SU-DHL-6 (cell line): Measurements from ENCODE around the gene DCAF7.

Experiments used
- H2AFZ ChIP-seq: fragments of 200-600 bp; sonication (generic); 2 replicates; pipeline ENCODE4 v1.6.1; 2014; ENCODE audit warnings: low read depth, mild to moderate bottlenecking, moderate library complexity, mixed read lengths, antibody characterized with exemption, low read length; ENCODE audit not compliant: severe bottlenecking
- H3F3A ChIP-seq: fragments of 200-600 bp; shearing (Covaris generic); 2 replicates; pipeline ENCODE4 v1.6.0; 2016; ENCODE audit warnings: antibody characterized with exemption, mild to moderate bottlenecking; ENCODE audit not compliant: insufficient read depth
- H3K27ac ChIP-seq: fragments of 200-600 bp; sonication (generic); 2 replicates; pipeline ENCODE4 v1.5.1; 2016; ENCODE audit warnings: low read depth, mild to moderate bottlenecking, low read length, moderate library complexity, mixed read lengths
- H3K27me3 ChIP-seq: fragments of 200-600 bp; sonication (generic), shearing (Covaris generic); 2 replicates; pipeline ENCODE4 v1.6.0; 2014; ENCODE audit warnings: mild to moderate bottlenecking, low read length
- H3K36me3 ChIP-seq: fragments of 200-600 bp; sonication (generic); 2 replicates; pipeline ENCODE4 v1.6.1; 2014; ENCODE audit warnings: mild to moderate bottlenecking, low read length, mixed read lengths
- H3K4me2 ChIP-seq: fragments of 300-600, 200-600 bp; shearing (Covaris generic), sonication (generic); 2 replicates; pipeline ENCODE4 v1.6.0; 2014; ENCODE audit warnings: low read length, low read depth, mild to moderate bottlenecking; ENCODE audit not compliant: poor library complexity, severe bottlenecking
- H3K4me3 ChIP-seq: fragments of 200-600 bp; sonication (generic); 2 replicates; pipeline ENCODE4 v1.5.1; 2014; ENCODE audit warnings: antibody characterized with exemption, low read length, mild to moderate bottlenecking, mixed read lengths; ENCODE audit not compliant: insufficient read depth, poor library complexity, severe bottlenecking
- H3K79me2 ChIP-seq: fragments of 200-600 bp; sonication (generic); 2 replicates; pipeline ENCODE4 v1.6.1; 2014; ENCODE audit warnings: mild to moderate bottlenecking, low read length, moderate library complexity; ENCODE audit not compliant: insufficient read depth
- H3K9ac ChIP-seq: fragments of 200-600 bp; sonication (generic); 2 replicates; pipeline ENCODE4 v1.7.0; 2014; ENCODE audit warnings: mild to moderate bottlenecking, low read length
- H3K9me2 ChIP-seq: fragments of 200-600 bp; sonication (generic); replicated peaks from 2 replicates; pipeline ENCODE4 v1.6.1; 2014; ENCODE audit warnings: low read length; ENCODE audit not compliant: insufficient read depth
- H3K9me3 ChIP-seq: fragments of 200-600 bp; sonication (generic); 2 replicates; pipeline ENCODE4 v1.6.1; 2014; ENCODE audit warnings: low read length, mixed read lengths; ENCODE audit not compliant: insufficient read depth
- H4K20me1 ChIP-seq: fragments of 200-600 bp; sonication (generic); 2 replicates; pipeline ENCODE4 v1.6.1; 2014; ENCODE audit warnings: low read depth, mild to moderate bottlenecking, antibody characterized with exemption, low read length, moderate library complexity, mixed read lengths
- CTCF ChIP-seq: fragments of 200-600 bp; sonication (generic); IDR thresholded peaks from one replicate; pipeline ENCODE4 v1.5.1; 2017; ENCODE audit warnings: antibody characterized with exemption, mild to moderate bottlenecking, low read length, moderate library complexity; ENCODE audit not compliant: insufficient read depth, poor library complexity, severe bottlenecking
- EZH2phosphoT487 ChIP-seq: fragments of 200-600 bp; sonication (generic), shearing (Covaris generic); conservative IDR thresholded peaks from 2 replicates; pipeline ENCODE4 v1.6.1; 2018; ENCODE audit warnings: mild to moderate bottlenecking, antibody characterized with exemption, low read length, moderate library complexity, mixed read lengths

Gene DCAF7

GRCh38 chr17:63549289-63549945 lies 860 bp upstream of the DCAF7 start:
- H3K9me3 ChIP-seq: no peaks in the 10 kb centered on the region
- TF ChIP-seq CTCF: no peak
- no peak for TF ChIP-seq EZH2phosphoT487
- H3K36me3 ChIP-seq: 0 out of 2 replicates have a peak, but pooled peaks cover 7% of the 10 kb centered on the region
- H3K27ac ChIP-seq: peak overlapping the region; percentile 59
- H3F3A ChIP-seq: no peaks in the 10 kb centered on the region
- no peaks in the 10 kb centered on the region for H3K9me2 ChIP-seq
- H3K79me2 ChIP-seq: peaks cover 40% of the 10 kb centered on the region
- H3K4me3 ChIP-seq: peak overlapping the region; percentile 70
- H3K9ac ChIP-seq: peak overlapping the region; percentile 85
- H4K20me1 ChIP-seq: peaks cover 12% of the 10 kb centered on the region; the same call in 1 of the 2 replicates
- peak overlapping the region; percentile 98 for H3K4me2 ChIP-seq
- H3K27me3 ChIP-seq: no peaks in the 10 kb centered on the region
- H2AFZ ChIP-seq: peak overlapping the region; percentile 69

GRCh38 chr17:63550817-63551639 lies 751 bp downstream of the DCAF7 start:
- Histone ChIP-seq H3K9ac (peak overlapping the region; percentile 85), H3K27me3 (no peaks in the 10 kb centered on the region), H3K9me3 (no peaks in the 10 kb centered on the region), H3K4me3 (peak overlapping the region; percentile 83), H3K27ac (peak overlapping the region; percentile 57), H3K4me2 (peak overlapping the region; percentile 77), H2AFZ (peak overlapping the region; percentile 49), H4K20me1 (peaks cover 12% of the 10 kb centered on the region; the same call in 1 of the 2 replicates), H3K9me2 (no peaks in the 10 kb centered on the region), H3F3A (no peaks in the 10 kb centered on the region), H3K36me3 (0 out of 2 replicates have a peak, but pooled peaks cover 7% of the 10 kb centered on the region), H3K79me2 (peaks cover 56% of the 10 kb centered on the region)
- no peak for TF ChIP-seq CTCF
- TF ChIP-seq EZH2phosphoT487: no peak

GRCh38 chr17:63552211-63552610 lies 1.9 kb downstream of the DCAF7 start:
- peaks cover 12% of the 10 kb centered on the region; the same call in 1 of the 2 replicates for H4K20me1 ChIP-seq
- H3F3A ChIP-seq: no peaks in the 10 kb centered on the region
- H3K9me2 ChIP-seq: no peaks in the 10 kb centered on the region
- H2AFZ ChIP-seq: no peak overlapping the region
- no peaks in the 10 kb centered on the region for H3K27me3 ChIP-seq
- peak overlapping the region; percentile 85 for H3K9ac ChIP-seq
- H3K79me2 ChIP-seq: peaks cover 67% of the 10 kb centered on the region
- TF ChIP-seq EZH2phosphoT487: no peak
- TF ChIP-seq CTCF: no peak
- H3K4me2 ChIP-seq: peak overlapping the region; percentile 77
- H3K4me3 ChIP-seq: peak overlapping the region; percentile 83
- no peak overlapping the region for H3K27ac ChIP-seq
- no peaks in the 10 kb centered on the region for H3K9me3 ChIP-seq
- H3K36me3 ChIP-seq: 0 out of 2 replicates have a peak, but pooled peaks cover 7% of the 10 kb centered on the region
